ENCODE results near the gene PIP5K1B.

PIP5K1B gene

GRCh38 chr9:68873179-68873578 lies 168.1 kb downstream of the PIP5K1B start:
- H3F3A ChIP-seq (ENCODE audit: control insufficient read depth, insufficient read depth), result no peaks in the 10 kb centered on the region
- H3K4me1 ChIP-seq (ENCODE audit: control insufficient read depth, low read length), result no peaks in the 10 kb centered on the region
- H3K27me3 ChIP-seq (ENCODE audit: control insufficient read depth, low read length), result no peaks in the 10 kb centered on the region; the same call in 1 of the 2 replicates
- TF ChIP-seq EZH2phosphoT487 (IDR thresholded peaks at IDR 0.05; ENCODE audit: borderline replicate concordance, low read length) (no peak), CTCF (IDR thresholded peaks at IDR 0.05; ENCODE audit: low read depth, low read length, poor library complexity, severe bottlenecking) (no peak)
- H3K9me2 ChIP-seq (replicated peaks; ENCODE audit: control insufficient read depth, low read length), result no peaks in the 10 kb centered on the region
- no peaks in the 10 kb centered on the region for H4K20me1 ChIP-seq (ENCODE audit: control insufficient read depth, insufficient read depth, low read depth, low read length)
- no peak overlapping the region for H3K27ac ChIP-seq (ENCODE audit: low read depth, low read length)
- H3K4me3 ChIP-seq (ENCODE audit: low read length), result no peak overlapping the region
- H3K36me3 ChIP-seq (ENCODE audit: control insufficient read depth, low read length), result no peaks in the 10 kb centered on the region
- no peak overlapping the region for H3K4me2 ChIP-seq (ENCODE audit: low read length)
- H3K79me2 ChIP-seq (ENCODE audit: control insufficient read depth, low read length), result no peaks in the 10 kb centered on the region
- no peaks in the 10 kb centered on the region for H3K9me3 ChIP-seq (ENCODE audit: control insufficient read depth, insufficient read depth, low read length)

- TF ChIP-seq EZH2phosphoT487 (IDR thresholded peaks at IDR 0.05; ENCODE audit: borderline replicate concordance, low read length) (no peak), CTCF (IDR thresholded peaks at IDR 0.05; ENCODE audit: low read depth, low read length, poor library complexity, severe bottlenecking) (no peak)
These were observed 171.2 kb downstream of the PIP5K1B start for GRCh38 chr9:68876273-68876672.

GRCh38 chr9:68876681-68877080 lies 171.6 kb downstream of the PIP5K1B start:
- no peaks in the 10 kb centered on the region for H3K9me3 ChIP-seq (ENCODE audit: control insufficient read depth, insufficient read depth, low read length)
- no peaks in the 10 kb centered on the region for H4K20me1 ChIP-seq (ENCODE audit: control insufficient read depth, insufficient read depth, low read depth, low read length)
- no peak for TF ChIP-seq EZH2phosphoT487 (IDR thresholded peaks at IDR 0.05; ENCODE audit: borderline replicate concordance, low read length)
- TF ChIP-seq CTCF (IDR thresholded peaks at IDR 0.05; ENCODE audit: low read depth, low read length, poor library complexity, severe bottlenecking), result no peak

More at GRCh38 chr9:68876273-68876672, 171.2 kb downstream of the PIP5K1B start:
- Histone ChIP-seq H3K4me2 (ENCODE audit: low read length) (no peak overlapping the region), H3K79me2 (ENCODE audit: control insufficient read depth, low read length) (no peaks in the 10 kb centered on the region), H3K36me3 (ENCODE audit: control insufficient read depth, low read length) (no peaks in the 10 kb centered on the region), H3K4me3 (ENCODE audit: low read length) (no peak overlapping the region), H3K4me1 (ENCODE audit: control insufficient read depth, low read length) (no peaks in the 10 kb centered on the region), H3K27me3 (ENCODE audit: control insufficient read depth, low read length) (no peaks in the 10 kb centered on the region; the same call in 1 of the 2 replicates), H3F3A (ENCODE audit: control insufficient read depth, insufficient read depth) (no peaks in the 10 kb centered on the region), H4K20me1 (ENCODE audit: control insufficient read depth, insufficient read depth, low read depth, low read length) (no peaks in the 10 kb centered on the region), H3K27ac (ENCODE audit: low read depth, low read length) (no peak overlapping the region), H3K9me2 (replicated peaks; ENCODE audit: control insufficient read depth, low read length) (no peaks in the 10 kb centered on the region), H3K9me3 (ENCODE audit: control insufficient read depth, insufficient read depth, low read length) (no peaks in the 10 kb centered on the region)

More at GRCh38 chr9:68876681-68877080, 171.6 kb downstream of the PIP5K1B start:
- Histone ChIP-seq H3K27me3 (ENCODE audit: control insufficient read depth, low read length) (no peaks in the 10 kb centered on the region), H3K4me1 (ENCODE audit: control insufficient read depth, low read length) (no peaks in the 10 kb centered on the region), H3K27ac (ENCODE audit: low read depth, low read length) (no peak overlapping the region), H3K4me3 (ENCODE audit: low read length) (no peak overlapping the region), H3K36me3 (ENCODE audit: control insufficient read depth, low read length) (no peaks in the 10 kb centered on the region), H3K4me2 (ENCODE audit: low read length) (no peak overlapping the region), H3K9me2 (replicated peaks; ENCODE audit: control insufficient read depth, low read length) (no peaks in the 10 kb centered on the region), H3K79me2 (ENCODE audit: control insufficient read depth, low read length) (no peaks in the 10 kb centered on the region), H3F3A (ENCODE audit: control insufficient read depth, insufficient read depth) (no peaks in the 10 kb centered on the region)
